ENCODE measurements around the gene SLC2A14. TPM values are rescaled to one million over a fixed set of nuclear protein-coding genes. Genes with fewer than 3 reads are reported as not detected.
"Not testable (repeated sequence)": the region's sequence is repeated elsewhere in the genome, so short reads cannot be mapped to it uniquely, and the experiment has no call there.

Gene SLC2A14
- total RNA-seq, 2 experiments from 2014 or later: 0.48 TPM; not detected in 1

DNA sequence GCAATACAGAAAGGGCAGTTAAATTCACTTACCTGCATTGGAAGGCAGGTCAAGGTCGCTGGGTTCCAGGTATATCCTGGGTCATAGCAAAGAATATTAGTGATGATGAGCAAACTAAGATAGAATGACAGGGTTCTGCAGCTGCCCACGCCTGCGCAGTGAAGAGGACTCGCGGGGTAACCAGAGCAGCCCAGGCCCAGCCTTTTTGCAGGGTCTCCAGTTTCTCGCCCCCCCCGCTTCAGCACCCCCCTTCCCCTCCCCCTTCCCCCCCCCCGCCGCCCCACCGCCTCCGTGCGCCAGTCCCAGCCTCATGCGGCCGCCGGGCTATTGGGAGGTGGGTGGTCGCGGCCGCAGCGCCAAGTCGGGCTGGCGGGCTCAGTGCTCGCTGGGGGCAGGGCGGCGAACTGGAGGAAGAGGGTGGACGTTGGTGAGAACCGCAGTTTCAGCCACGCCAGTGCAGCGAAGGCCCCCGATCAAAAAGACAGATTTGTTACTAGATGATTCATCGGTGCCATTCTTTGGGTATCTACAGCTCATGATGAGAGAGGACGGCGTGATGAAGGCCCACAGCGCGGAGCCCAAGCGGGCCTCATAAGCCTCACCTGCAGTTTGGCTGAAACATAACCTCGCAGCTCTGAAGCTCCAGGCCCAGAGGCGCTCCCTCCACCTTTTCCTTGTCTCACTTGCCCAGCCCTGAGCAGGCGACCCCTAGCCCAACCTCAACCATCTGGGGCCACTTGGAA lies 43.1 kb upstream of the SLC2A14 start:
- Histone ChIP-seq H3K9me3 (ENCODE audit: low read length) (no peaks in the 10 kb centered on the region), H3K4me2 (ENCODE audit: low read length) (no peak overlapping the region), H3K4me1 (ENCODE audit: insufficient read depth, low read length, poor library complexity, severe bottlenecking) (no peaks in the 10 kb centered on the region), H3K36me3 (ENCODE audit: insufficient read depth, low read length) (no peaks in the 10 kb centered on the region), H3K27ac (ENCODE audit: low read depth, low read length, poor library complexity, severe bottlenecking) (no peak overlapping the region), H2AFZ (ENCODE audit: low read length) (no peak overlapping the region), H3K4me3 (ENCODE audit: low read depth, low read length, poor library complexity, severe bottlenecking) (no peak overlapping the region), H4K20me1 (ENCODE audit: insufficient read depth, low read length) (no peaks in the 10 kb centered on the region), H3K79me2 (ENCODE audit: insufficient read depth, low read depth, low read length) (no peaks in the 10 kb centered on the region), H3K9me2 (ENCODE audit: insufficient read depth, low read length) (no peaks in the 10 kb centered on the region)
- DNase-seq (ENCODE audit: low spot score): no peak
- ChIA-PET CTCF (ENCODE audit: unreplicated experiment) (no interaction called here), POLR2A (no interaction called here)
- no TSS peak for BruUV-seq (replicated peaks)
- intact Hi-C loops (cut with micrococcal nuclease; ENCODE audit: unreplicated experiment): no loop called here
- TF ChIP-seq EZH2phosphoT487 (IDR thresholded peaks at IDR 0.05; ENCODE audit: borderline replicate concordance, low read depth, low read length): no peak
- TF ChIP-seq, protein P1, sequence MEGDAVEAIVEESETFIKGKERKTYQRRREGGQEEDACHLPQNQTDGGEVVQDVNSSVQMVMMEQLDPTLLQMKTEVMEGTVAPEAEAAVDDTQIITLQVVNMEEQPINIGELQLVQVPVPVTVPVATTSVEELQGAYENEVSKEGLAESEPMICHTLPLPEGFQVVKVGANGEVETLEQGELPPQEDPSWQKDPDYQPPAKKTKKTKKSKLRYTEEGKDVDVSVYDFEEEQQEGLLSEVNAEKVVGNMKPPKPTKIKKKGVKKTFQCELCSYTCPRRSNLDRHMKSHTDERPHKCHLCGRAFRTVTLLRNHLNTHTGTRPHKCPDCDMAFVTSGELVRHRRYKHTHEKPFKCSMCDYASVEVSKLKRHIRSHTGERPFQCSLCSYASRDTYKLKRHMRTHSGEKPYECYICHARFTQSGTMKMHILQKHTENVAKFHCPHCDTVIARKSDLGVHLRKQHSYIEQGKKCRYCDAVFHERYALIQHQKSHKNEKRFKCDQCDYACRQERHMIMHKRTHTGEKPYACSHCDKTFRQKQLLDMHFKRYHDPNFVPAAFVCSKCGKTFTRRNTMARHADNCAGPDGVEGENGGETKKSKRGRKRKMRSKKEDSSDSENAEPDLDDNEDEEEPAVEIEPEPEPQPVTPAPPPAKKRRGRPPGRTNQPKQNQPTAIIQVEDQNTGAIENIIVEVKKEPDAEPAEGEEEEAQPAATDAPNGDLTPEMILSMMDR (conservative IDR thresholded peaks at IDR 0.05; ENCODE audit: low read length): no peak

DNA sequence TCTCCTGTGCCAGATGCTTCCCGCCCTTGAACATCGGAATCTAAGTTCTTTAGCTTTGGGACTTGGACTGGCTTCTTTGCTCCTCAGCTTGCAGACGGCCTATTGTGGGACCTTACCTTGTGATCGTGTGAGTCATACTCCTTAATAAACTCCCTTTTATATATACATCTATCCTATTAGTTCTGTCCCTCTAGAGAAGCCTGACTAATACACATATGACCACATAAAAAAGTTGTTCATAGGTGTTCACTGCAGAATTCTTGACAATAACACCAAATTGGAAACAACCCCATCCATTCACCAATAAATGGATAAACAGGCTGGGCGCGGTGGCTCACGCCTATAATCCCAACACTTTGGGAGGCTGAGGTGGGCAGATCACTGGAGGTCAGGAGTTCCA lies 37.4 kb upstream of the SLC2A14 start:
- H3K9me2 ChIP-seq (ENCODE audit: insufficient read depth, low read length); H2AFZ ChIP-seq (ENCODE audit: low read length); BruUV-seq (replicated peaks); H3K79me2 ChIP-seq (ENCODE audit: insufficient read depth, low read depth, low read length); POLR2A ChIA-PET; DNase-seq (ENCODE audit: low spot score); intact Hi-C loops (cut with micrococcal nuclease; ENCODE audit: unreplicated experiment); H3K9me3 ChIP-seq (ENCODE audit: low read length); H3K36me3 ChIP-seq (ENCODE audit: insufficient read depth, low read length); CTCF ChIA-PET (ENCODE audit: unreplicated experiment); H3K4me2 ChIP-seq (ENCODE audit: low read length); H3K27ac ChIP-seq (ENCODE audit: low read depth, low read length, poor library complexity, severe bottlenecking); H3K4me1 ChIP-seq (ENCODE audit: insufficient read depth, low read length, poor library complexity, severe bottlenecking); H3K4me3 ChIP-seq (ENCODE audit: low read depth, low read length, poor library complexity, severe bottlenecking); H4K20me1 ChIP-seq (ENCODE audit: insufficient read depth, low read length): not testable (repeated sequence)

DNA sequence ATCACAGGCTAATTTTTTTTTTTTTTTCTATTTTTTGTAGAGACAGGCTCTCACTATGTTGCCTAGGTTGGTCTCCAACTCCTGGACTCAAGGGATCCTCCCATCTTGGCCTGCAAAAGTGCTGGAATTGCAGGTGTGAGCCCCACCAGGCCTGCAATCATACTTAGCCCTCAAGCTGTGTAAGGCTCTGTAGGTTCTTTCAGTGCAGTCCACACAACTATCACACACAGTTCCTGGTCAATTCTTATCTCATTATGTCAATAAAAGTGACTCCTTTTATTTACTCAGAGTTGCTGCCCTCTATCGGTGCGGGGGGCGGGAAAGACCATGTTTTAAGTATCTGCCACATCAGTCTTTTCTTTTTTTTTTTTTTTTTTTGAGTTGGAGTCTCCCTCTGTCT lies 34.3 kb upstream of the SLC2A14 start:
- Histone ChIP-seq H3K4me2 (ENCODE audit: low read length) (no peak overlapping the region), H2AFZ (ENCODE audit: low read length) (no peak overlapping the region), H3K79me2 (ENCODE audit: insufficient read depth, low read depth, low read length) (no peaks in the 10 kb centered on the region), H3K4me1 (ENCODE audit: insufficient read depth, low read length, poor library complexity, severe bottlenecking) (no peaks in the 10 kb centered on the region), H3K4me3 (ENCODE audit: low read depth, low read length, poor library complexity, severe bottlenecking) (no peak overlapping the region), H4K20me1 (ENCODE audit: insufficient read depth, low read length) (no peaks in the 10 kb centered on the region), H3K9me3 (ENCODE audit: low read length) (no peaks in the 10 kb centered on the region), H3K27ac (ENCODE audit: low read depth, low read length, poor library complexity, severe bottlenecking) (no peak overlapping the region), H3K9me2 (ENCODE audit: insufficient read depth, low read length) (no peaks in the 10 kb centered on the region), H3K36me3 (ENCODE audit: insufficient read depth, low read length) (no peaks in the 10 kb centered on the region)
- BruUV-seq (replicated peaks): no TSS peak
- ChIA-PET POLR2A (interaction anchor here (1.0 kb wide), 1 partner anchor 15 kb away, joined by 7 read pairs; no protein-coding TSS in a partner anchor), CTCF (ENCODE audit: unreplicated experiment) (no interaction called here)
- TF ChIP-seq, protein P1 (conservative IDR thresholded peaks at IDR 0.05; ENCODE audit: low read length): peak; percentile 63
- TF ChIP-seq EZH2phosphoT487 (IDR thresholded peaks at IDR 0.05; ENCODE audit: borderline replicate concordance, low read depth, low read length): no peak
- intact Hi-C loops (cut with micrococcal nuclease; ENCODE audit: unreplicated experiment): no loop called here
- DNase-seq (ENCODE audit: low spot score): peak; percentile 14

DNA sequence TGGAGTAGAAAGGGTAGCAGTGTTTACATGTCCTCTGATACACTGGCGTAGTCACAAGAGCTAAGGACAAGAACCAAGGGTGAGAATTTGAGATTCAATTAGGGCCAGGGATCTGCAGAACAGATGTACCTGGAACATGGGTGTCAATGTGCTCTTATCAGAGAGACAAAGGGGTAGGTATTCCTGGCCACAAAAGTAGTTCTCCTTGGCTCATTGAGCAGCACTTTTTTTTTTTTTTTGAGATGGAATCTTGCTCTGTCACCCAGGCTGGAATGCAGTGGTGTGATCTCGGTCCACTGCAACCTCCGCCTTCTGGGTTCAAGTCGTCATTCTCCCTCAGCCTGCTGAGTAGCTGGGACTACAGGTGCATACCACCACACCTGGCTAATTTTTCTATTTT lies 33.6 kb upstream of the SLC2A14 start:
- BruUV-seq (replicated peaks); H3K4me1 ChIP-seq (ENCODE audit: insufficient read depth, low read length, poor library complexity, severe bottlenecking); H4K20me1 ChIP-seq (ENCODE audit: insufficient read depth, low read length); H3K4me3 ChIP-seq (ENCODE audit: low read depth, low read length, poor library complexity, severe bottlenecking); H3K79me2 ChIP-seq (ENCODE audit: insufficient read depth, low read depth, low read length); intact Hi-C loops (cut with micrococcal nuclease; ENCODE audit: unreplicated experiment); H3K27ac ChIP-seq (ENCODE audit: low read depth, low read length, poor library complexity, severe bottlenecking); H3K36me3 ChIP-seq (ENCODE audit: insufficient read depth, low read length); H2AFZ ChIP-seq (ENCODE audit: low read length); H3K9me2 ChIP-seq (ENCODE audit: insufficient read depth, low read length); H3K9me3 ChIP-seq (ENCODE audit: low read length); CTCF ChIA-PET (ENCODE audit: unreplicated experiment); DNase-seq (ENCODE audit: low spot score); H3K4me2 ChIP-seq (ENCODE audit: low read length): not testable (repeated sequence)
- POLR2A ChIA-PET: interaction anchor here (0.6 to 1.0 kb wide), 3 partner anchors 14 to 77 kb away, joined by 3 to 7 read pairs (median 5); no protein-coding TSS in a partner anchor

DNA sequence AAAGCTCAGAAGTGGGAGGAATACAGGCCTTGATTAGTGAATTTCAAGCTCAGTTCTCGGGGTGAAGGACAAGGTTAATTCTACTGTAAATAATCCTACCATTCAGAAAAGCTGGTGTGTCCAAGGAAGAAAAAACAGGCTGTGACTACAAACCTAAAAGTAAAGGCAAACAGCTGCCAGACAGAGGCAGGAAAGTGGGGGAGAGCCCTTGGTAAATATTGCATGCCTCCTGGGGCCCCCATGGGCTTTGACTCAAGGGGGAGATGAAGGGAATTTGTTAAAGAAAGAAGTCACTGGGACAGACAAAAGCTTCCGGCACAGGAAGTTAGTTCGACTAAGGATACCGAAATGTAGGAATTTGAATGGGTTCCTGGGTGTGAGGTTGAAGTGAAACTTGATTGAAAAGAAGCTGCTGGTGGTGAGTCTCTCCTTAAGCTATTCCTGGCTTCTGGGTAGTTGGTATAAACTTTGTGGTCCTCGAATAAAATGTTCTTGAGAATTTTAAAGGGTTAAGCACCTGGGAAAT lies 32.9 kb upstream of the SLC2A14 start:
- intact Hi-C loops (cut with micrococcal nuclease; ENCODE audit: unreplicated experiment); H2AFZ ChIP-seq (ENCODE audit: low read length); H3K4me2 ChIP-seq (ENCODE audit: low read length); H3K4me3 ChIP-seq (ENCODE audit: low read depth, low read length, poor library complexity, severe bottlenecking); H3K27ac ChIP-seq (ENCODE audit: low read depth, low read length, poor library complexity, severe bottlenecking); BruUV-seq (replicated peaks); H3K9me3 ChIP-seq (ENCODE audit: low read length); H3K4me1 ChIP-seq (ENCODE audit: insufficient read depth, low read length, poor library complexity, severe bottlenecking); H3K36me3 ChIP-seq (ENCODE audit: insufficient read depth, low read length); H3K9me2 ChIP-seq (ENCODE audit: insufficient read depth, low read length); DNase-seq (ENCODE audit: low spot score); H3K79me2 ChIP-seq (ENCODE audit: insufficient read depth, low read depth, low read length); CTCF ChIA-PET (ENCODE audit: unreplicated experiment); H4K20me1 ChIP-seq (ENCODE audit: insufficient read depth, low read length): not testable (repeated sequence)
- POLR2A ChIA-PET: interaction anchor here (0.6 to 0.7 kb wide), 4 partner anchors 45 to 258 kb away, joined by 3 to 5 read pairs (median 4); no protein-coding TSS in a partner anchor

Data from OCI-LY7 (cell line).